ENCODE data around the gene AFDN. TPM values are rescaled to one million over a fixed set of nuclear protein-coding genes. Genes with fewer than 3 reads are reported as not detected.

The AFDN gene
- total RNA-seq, 6 donors from 2014 or later = 149 to 517 (median 265) TPM

DNA sequence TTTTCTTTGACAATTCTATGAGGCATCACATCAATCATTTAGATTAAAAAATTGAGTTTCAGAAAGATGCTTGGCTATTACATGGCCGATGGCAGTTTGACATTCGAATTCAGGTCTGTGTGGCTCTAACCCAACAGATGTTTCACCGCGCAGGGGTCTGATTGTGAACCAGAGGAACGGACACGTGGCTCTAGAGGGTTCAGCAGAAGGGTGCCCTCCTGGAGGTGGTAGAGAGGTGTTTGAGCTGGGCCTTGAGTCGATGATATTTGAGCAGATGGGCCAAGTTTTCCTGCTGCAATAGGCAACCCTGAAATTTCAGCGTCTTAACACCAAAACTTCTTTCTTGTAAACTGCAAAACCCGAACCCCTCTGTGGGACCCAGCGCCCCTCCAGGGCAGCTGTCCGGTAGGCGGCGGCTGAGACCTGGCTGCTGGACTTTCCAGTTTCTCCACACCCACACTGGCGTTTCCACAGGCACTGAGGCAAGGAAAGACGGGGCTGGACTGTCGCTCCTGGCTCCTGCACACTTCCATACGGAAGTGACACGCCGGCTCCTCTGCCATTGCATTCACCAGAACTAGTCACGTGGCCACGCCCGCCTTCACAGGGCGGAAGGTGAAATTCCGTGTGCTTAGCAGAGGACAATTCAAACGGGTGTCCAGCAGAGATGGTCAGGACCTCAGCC, 11.3 kb upstream of the AFDN start:
- Histone ChIP-seq H3K9me3 (no peaks in the 10 kb centered on the region), H3K4me3 (peak overlapping the region in 1 of 4 donors; percentile 34), H3K4me1 (no peaks in the 10 kb centered on the region), H3K27me3 (no peaks in the 10 kb centered on the region), H3K27ac (peak overlapping the region in 1 of 4 donors; percentile 28), H3K36me3 (no peaks in the 10 kb centered on the region)
- TF ChIP-seq, protein P1, sequence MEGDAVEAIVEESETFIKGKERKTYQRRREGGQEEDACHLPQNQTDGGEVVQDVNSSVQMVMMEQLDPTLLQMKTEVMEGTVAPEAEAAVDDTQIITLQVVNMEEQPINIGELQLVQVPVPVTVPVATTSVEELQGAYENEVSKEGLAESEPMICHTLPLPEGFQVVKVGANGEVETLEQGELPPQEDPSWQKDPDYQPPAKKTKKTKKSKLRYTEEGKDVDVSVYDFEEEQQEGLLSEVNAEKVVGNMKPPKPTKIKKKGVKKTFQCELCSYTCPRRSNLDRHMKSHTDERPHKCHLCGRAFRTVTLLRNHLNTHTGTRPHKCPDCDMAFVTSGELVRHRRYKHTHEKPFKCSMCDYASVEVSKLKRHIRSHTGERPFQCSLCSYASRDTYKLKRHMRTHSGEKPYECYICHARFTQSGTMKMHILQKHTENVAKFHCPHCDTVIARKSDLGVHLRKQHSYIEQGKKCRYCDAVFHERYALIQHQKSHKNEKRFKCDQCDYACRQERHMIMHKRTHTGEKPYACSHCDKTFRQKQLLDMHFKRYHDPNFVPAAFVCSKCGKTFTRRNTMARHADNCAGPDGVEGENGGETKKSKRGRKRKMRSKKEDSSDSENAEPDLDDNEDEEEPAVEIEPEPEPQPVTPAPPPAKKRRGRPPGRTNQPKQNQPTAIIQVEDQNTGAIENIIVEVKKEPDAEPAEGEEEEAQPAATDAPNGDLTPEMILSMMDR (IDR thresholded peaks at IDR 0.05) = no peak
- TF ChIP-seq POLR2A (IDR thresholded peaks at IDR 0.05) (no peak), POLR2AphosphoS5 (IDR thresholded peaks at IDR 0.05) (no peak), EP300 (IDR thresholded peaks at IDR 0.05) (no peak)
- peak in 1 of 2 donors; percentile 32 for ATAC-seq (ENCODE audit: low FRiP score in 2 of 2)
- WGBS, 2 donors = 87 to 91% methylated on average over 25 of the region's 25 CpGs
- peak in 1 of 2 donors; percentile 55 for DNase-seq

DNA sequence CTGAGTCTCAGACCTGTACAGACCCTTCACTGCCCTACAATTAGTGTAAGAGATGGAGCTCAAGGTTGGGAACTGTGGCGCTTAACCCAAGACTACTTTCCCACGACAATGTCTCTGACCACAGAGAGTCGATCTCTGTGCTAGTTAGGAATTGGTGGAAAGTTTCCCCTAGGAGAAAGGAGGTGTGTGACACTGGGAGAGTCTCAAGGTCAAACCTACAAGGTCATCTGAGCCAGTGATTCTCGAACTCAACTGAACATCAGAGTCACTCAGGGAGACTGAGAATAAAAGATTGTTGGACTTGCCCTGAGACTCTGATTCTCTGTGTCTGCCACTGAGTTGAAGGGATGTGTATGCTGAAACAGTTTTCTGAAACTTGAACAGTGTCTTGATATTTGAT, 9.7 kb upstream of the AFDN start:
- Histone ChIP-seq H3K9me3 (no peaks in the 10 kb centered on the region), H3K36me3 (no peaks in the 10 kb centered on the region), H3K27me3 (no peaks in the 10 kb centered on the region), H3K4me1 (no peaks in the 10 kb centered on the region), H3K4me3 (no peak overlapping the region), H3K27ac (no peak overlapping the region)
- no peak for ATAC-seq (ENCODE audit: low FRiP score in 2 of 2)
- TF ChIP-seq EP300 (IDR thresholded peaks at IDR 0.05) (no peak), POLR2A (IDR thresholded peaks at IDR 0.05) (no peak), POLR2AphosphoS5 (IDR thresholded peaks at IDR 0.05) (no peak)
- TF ChIP-seq, protein P1 (IDR thresholded peaks at IDR 0.05) = no peak
- no peak for DNase-seq
- WGBS, 2 donors = 89 to 92% methylated on average over 4 of the region's 4 CpGs

DNA sequence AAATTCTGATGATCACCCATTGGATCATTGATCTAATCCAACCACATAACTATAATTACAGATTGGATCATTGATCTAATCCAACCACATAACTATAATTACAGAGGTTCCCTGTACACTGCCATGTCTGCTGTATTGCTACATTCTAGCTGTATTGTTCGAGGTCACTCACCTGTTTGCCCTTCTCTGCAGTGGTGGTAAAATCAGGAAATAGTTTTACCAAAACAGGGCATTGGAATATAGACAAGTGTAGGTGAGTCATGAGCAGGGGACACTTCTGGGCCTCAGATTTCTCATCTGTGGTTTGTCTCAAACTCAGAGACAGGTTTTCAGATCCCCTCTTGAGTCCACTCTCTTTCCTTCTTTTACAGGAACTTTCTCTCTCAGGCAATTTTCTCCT, 9.0 kb upstream of the AFDN start:
- no peaks in the 10 kb centered on the region for H3K9me3 ChIP-seq
- no peak overlapping the region for H3K4me3 ChIP-seq
- no peaks in the 10 kb centered on the region for H3K36me3 ChIP-seq
- H3K4me1 ChIP-seq = no peaks in the 10 kb centered on the region
- no peaks in the 10 kb centered on the region for H3K27me3 ChIP-seq
- no peak for TF ChIP-seq POLR2A (IDR thresholded peaks at IDR 0.05)
- TF ChIP-seq EP300 (IDR thresholded peaks at IDR 0.05) = no peak
- no peak for TF ChIP-seq POLR2AphosphoS5 (IDR thresholded peaks at IDR 0.05)
- TF ChIP-seq, protein P1 (IDR thresholded peaks at IDR 0.05) = no peak
- DNase-seq (peak in 1 of 2 donors; percentile 47), ATAC-seq (ENCODE audit: low FRiP score in 2 of 2) (no peak)
- H3K27ac ChIP-seq = no peak overlapping the region
- WGBS, 2 donors = 39 to 42% methylated on average over 1 of the region's 1 CpG

DNA sequence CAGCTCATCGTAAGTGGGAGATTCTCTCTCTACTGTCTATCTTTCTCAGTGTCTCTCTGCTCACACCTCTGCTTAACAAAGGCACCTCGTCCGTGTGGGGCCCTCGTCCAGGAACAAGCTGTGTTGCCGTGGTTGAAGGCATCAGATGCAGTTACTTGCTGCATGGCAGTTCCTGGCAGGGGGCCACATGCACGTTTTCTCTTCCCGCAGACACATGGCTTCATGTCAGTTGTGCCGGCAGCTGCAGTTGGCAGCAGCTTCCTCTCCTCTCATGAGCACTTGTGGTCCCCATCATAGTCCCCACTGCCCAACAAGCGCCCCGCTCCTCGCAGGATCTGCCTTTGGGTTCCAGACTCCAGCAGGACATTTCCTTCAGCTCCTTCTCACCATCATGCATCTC, 7.1 kb upstream of the AFDN start:
- Histone ChIP-seq H3K27me3 (no peaks in the 10 kb centered on the region), H3K27ac (no peak overlapping the region), H3K9me3 (no peaks in the 10 kb centered on the region), H3K4me1 (no peaks in the 10 kb centered on the region), H3K4me3 (no peak overlapping the region), H3K36me3 (no peaks in the 10 kb centered on the region)
- TF ChIP-seq EP300 (IDR thresholded peaks at IDR 0.05) (no peak), POLR2A (IDR thresholded peaks at IDR 0.05) (no peak), POLR2AphosphoS5 (IDR thresholded peaks at IDR 0.05) (no peak)
- TF ChIP-seq, protein P1 (IDR thresholded peaks at IDR 0.05) = no peak
- 50 to 64% methylated on average over 11 of the region's 11 CpGs for WGBS, 2 donors
- ATAC-seq (ENCODE audit: low FRiP score in 2 of 2) (no peak), DNase-seq (no peak)

DNA sequence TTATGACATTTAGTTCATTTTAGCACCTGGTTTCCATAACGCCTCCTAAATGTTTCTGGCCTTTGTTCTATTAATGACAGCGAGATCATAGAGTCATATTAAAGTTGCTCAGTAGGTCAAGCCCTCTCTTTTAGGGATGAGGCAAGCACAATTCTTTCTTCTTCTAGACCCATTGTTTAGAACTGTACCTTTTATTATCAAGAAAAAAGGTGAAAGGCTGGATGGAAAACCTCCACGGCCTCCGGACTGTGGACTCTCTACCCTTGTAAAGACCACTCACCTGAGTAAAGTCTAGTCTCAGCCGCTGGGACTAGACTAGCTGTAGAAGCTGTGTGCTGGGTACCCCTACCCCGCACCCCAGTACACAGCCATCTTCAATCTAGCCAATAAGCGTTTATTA, 6.0 kb upstream of the AFDN start:
- Histone ChIP-seq H3K36me3 (no peaks in the 10 kb centered on the region), H3K4me1 (peaks cover 0 to 6% (median 3%) of the 10 kb centered on the region in 4 donors), H3K27ac (no peak overlapping the region), H3K4me3 (no peak overlapping the region), H3K27me3 (peaks cover 0 to 1% (median under 1%) of the 10 kb centered on the region in 4 donors), H3K9me3 (no peaks in the 10 kb centered on the region)
- DNase-seq = no peak
- WGBS, 2 donors = 93 to 95% methylated on average over 7 of the region's 7 CpGs
- TF ChIP-seq, protein P1 (IDR thresholded peaks at IDR 0.05) = no peak
- no peak for TF ChIP-seq EP300 (IDR thresholded peaks at IDR 0.05)
- no peak for TF ChIP-seq POLR2AphosphoS5 (IDR thresholded peaks at IDR 0.05)
- no peak for TF ChIP-seq POLR2A (IDR thresholded peaks at IDR 0.05)
- ATAC-seq (ENCODE audit: low FRiP score in 2 of 2) = no peak

Data from upper lobe of left lung (tissue), 6 donors.